ENCODE data around the gene ENOX1. TPM values are rescaled to one million over a fixed set of nuclear protein-coding genes. Genes with fewer than 3 reads are reported as not detected.

The ENOX1 gene
- total RNA-seq, 2 experiments from 2014 or later: 0.10 TPM; not detected in 1

GRCh38 chr13:43786472-43786765 lies 353 bp downstream of the ENOX1 start:
- POLR2A ChIA-PET: no interaction called here
- CTCF ChIA-PET: interaction anchor here (0.6 kb wide), 1 partner anchor 711 kb away, joined by 3 read pairs; no protein-coding TSS in a partner anchor

GRCh38 chr13:43785650-43786471 lies 911 bp downstream of the ENOX1 start:
- POLR2A ChIA-PET: no interaction called here
- CTCF ChIA-PET: interaction anchor here (0.6 kb wide), 1 partner anchor 710 kb away, joined by 3 read pairs; no protein-coding TSS in a partner anchor

GRCh38 chr13:43785261-43785649 lies 1.5 kb downstream of the ENOX1 start:
- POLR2A ChIA-PET: no interaction called here
- CTCF ChIA-PET: no interaction called here

DNA sequence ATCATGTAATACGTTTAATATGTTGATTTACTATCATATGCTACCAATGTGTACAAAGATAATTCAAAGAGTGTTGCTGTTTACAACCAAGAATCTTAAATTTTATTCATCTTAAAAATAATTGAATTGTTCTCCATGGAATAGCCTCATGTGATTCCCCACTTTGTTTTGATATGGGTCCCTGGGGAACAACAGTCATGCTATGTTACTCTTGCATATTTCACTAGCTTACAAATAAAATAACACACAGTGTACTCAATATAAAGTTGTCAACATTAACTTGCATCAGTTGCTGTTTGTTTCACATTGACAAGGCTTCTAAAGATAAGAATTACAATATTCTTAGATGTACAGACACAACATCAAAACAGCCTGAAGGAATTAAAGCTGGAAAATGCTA lies 2.3 kb downstream of the ENOX1 start:
- ChIA-PET POLR2A (no interaction called here), CTCF (no interaction called here)

DNA sequence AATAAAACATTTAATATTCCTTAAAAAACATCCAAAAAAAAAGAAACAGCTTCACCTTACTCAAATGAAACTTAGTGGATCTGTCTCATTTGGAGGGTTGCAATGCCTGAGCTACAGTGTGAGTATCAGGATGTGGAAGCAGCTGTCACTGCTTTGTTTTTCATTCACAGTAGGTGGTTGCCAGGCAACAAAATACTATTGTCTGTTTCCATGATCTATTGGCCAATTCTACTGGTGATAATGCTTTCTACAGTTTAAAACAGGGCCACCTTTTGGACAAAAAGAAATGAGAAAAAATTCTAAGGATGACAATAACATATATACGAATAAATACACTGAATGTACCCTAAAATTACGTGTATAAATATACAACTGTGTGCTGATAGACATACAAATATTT lies 3.0 kb downstream of the ENOX1 start:
- POLR2A ChIA-PET: no interaction called here
- CTCF ChIA-PET: no interaction called here

- POLR2A ChIA-PET: no interaction called here
- CTCF ChIA-PET: no interaction called here
Observed at GRCh38 chr13:43782686-43783085, 4.1 kb downstream of the ENOX1 start.

DNA sequence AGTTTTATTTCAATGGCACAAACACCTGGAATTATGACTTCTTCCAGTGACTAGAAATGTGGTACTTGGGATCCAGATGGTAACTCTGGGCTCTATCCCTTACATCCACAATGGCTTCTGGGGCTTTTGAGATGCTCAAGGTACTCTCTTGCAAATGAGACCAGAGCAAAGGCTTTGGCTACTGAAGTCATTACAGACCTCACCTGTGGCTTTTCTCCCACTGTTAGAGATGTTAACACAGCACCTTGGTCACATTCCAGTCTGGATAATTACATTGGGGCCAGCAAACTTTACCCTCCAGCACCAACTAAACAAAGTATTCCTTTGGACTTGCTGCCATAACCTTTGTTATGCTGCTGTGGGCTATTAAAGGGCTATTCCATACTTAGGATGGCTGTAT lies 6.1 kb downstream of the ENOX1 start:
- POLR2A ChIA-PET: no interaction called here
- CTCF ChIA-PET: no interaction called here

- POLR2A ChIA-PET: no interaction called here
- CTCF ChIA-PET: interaction anchor here (0.6 kb wide), 1 partner anchor 991 kb away, joined by 3 read pairs; no protein-coding TSS in a partner anchor
Observed at GRCh38 chr13:43776501-43777079, 10.2 kb downstream of the ENOX1 start.

DNA sequence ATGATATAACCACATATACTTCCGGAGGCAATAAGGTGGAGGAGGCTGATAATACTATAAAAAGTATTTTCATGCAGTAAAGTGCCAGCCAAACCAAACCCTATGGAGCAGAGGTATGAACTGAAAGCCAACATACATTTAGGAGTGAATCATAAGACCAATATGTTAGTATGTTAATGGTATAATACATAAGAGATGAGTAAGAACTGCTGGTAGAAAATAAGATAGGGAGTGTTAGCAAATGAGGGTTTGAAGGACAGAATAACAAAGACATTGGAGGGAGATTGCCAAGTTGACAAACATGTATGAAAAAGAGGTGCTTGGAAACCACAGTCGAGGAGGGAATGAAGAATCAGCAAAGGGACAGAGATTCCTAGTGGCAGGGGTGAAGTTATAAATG lies 10.8 kb downstream of the ENOX1 start:
- ChIA-PET CTCF (no interaction called here), POLR2A (no interaction called here)

DNA sequence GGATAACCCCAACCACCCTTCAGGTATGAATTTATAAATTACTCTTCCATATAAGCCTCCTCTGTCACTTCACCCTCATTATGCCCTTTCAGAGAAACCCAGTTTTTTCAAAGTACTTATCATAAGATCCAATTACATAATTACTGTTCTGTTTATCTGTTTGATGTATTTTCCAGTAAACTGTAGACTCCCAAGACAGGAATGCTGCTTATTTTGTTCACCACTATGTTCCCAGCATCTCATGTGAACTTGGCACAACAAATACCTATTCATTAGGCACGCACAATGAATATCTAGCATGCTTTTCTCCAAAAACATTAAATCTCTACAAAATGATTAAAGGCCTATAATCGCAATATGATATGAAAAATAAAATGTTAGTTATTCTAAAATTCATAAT lies 13.2 kb downstream of the ENOX1 start:
- POLR2A ChIA-PET: no interaction called here
- CTCF ChIA-PET: no interaction called here

DNA sequence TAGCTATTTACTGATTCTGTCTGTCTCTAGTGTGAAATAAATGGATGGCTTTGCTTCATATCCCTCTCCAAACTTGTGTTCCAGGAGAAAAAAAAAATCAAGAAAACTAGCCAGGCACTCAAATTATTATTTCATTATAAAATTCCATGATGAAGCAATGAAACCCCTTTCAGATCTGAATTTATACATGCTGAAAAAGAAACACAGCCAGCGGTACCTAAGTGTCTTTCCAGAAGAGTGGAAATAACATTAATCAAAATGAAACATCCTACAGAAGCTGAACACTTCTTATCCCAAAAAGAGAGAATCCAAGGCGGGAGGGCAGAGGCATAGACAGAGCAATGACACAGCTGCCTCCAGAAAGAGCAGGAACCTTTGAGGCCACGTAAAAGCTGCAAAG lies 15.9 kb downstream of the ENOX1 start:
- POLR2A ChIA-PET: no interaction called here

GRCh38 chr13:43769529-43769928 lies 17.2 kb downstream of the ENOX1 start:
- CTCF ChIA-PET: no interaction called here
- POLR2A ChIA-PET: no interaction called here

More for the DNA sequence above, 15.9 kb downstream of the ENOX1 start:
- CTCF ChIA-PET: no interaction called here

DNA sequence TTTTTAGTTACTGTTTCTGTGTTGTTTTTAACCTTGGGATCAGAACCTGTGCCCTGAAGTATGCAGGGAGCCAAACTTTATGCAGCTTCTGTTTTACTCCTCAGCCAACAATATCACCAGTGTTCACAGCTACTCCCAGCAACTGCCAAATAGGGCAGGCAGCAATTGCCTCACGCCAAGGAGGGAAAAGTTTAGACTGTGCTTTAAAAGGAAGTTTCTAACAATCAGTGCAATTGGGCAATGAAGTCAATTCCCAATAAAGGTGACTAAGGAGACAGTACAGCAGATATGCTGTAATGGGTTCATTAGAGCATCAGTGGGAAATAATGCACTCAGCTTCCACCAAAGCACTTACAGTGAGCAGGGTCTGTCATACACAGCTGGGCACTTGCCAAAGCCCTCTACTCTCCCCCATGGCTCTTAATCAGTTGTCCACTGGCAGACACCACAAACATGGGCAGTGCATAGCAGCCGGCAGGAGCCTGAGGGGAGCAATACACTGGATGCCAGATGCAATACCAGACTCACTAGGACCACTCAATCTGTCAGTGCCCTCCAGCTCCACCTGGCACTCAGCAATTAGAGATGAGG lies 19.3 kb downstream of the ENOX1 start:
- POLR2A ChIA-PET: no interaction called here
- CTCF ChIA-PET: no interaction called here

DNA sequence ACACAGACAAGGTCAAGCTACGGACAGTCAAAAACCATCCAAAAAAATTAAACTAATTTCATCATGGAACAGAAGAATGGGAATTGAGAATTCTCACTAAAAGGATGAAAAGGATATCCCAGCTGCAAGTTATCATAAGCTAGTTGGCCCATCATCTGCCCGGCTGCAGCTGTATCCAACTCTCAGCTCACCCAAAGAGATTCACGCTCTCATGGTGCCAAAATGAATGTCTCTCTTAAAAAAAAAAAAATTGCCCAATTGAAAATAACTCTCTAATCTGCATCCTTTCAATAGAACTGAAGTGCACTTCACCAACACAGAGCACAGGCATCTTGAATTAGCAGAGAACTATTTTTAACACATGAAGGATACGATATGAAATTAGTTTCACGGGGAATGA lies 20.0 kb downstream of the ENOX1 start:
- CTCF ChIA-PET: no interaction called here

GRCh38 chr13:43764349-43764748 lies 22.4 kb downstream of the ENOX1 start:
- ChIA-PET POLR2A (no interaction called here), CTCF (no interaction called here)

More for the DNA sequence above, 20.0 kb downstream of the ENOX1 start:
- POLR2A ChIA-PET: no interaction called here

DNA sequence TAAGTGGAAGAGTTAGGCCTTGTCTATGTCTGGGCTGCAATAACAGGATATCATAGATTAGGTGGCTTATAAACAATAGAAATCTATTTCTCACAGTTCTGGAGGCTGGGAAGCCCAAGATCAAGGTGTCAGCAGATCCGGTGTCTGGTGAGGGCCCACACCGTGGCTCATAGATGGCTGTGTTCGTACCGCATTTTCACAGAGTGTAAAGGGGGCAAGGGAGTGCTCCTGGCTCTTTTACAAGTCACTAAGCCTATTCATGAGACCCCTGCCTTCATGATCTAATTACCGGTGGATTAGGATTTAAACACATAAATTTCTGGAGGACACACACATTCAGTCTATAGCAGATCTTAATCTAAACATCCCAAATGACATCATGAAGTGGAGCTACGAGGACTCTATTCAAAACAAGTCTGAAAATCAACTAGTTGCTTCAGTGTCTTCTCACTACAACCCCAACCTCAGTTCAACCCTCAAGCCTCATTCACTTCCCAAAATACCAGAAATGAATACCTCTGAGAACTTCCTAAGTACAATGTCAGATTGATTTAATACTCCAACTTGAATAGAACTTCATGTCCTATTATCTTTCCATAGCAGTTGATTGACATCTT lies 23.5 kb downstream of the ENOX1 start:
- CTCF ChIA-PET: no interaction called here
- POLR2A ChIA-PET: no interaction called here

DNA sequence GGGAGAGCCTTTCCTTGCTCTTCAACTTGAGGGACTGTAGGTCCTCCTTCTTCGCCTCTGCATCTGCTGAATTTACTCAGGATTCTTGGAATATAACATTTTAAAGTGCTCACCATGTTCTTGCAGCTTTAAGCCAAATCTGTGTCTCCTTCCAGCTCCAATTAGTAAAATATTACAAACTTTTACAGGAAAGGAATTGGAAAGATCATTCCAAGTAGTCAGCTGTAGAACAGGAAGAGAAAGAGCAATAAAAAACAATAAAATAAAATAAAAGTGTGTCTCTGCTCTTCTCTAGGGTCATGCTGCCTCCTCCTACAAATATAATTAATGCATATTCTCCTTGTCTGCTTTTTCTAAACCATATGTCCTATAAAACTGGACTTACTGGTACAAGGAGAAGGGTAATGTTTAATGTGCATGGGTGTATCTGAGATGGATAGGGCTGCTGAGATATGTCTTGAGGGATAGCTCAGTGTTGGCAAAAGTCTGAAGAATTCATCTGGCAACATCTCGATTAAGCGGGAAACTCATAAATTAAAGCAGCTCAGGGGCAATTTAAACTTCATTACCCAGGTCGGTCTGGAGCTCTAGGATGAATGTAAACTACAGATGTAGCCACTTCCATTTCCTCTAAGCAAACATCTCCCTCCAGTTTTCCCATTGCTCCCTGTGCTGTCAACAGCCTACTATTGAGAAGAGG lies 25.0 kb downstream of the ENOX1 start:
- ChIA-PET POLR2A (no interaction called here), CTCF (no interaction called here)

DNA sequence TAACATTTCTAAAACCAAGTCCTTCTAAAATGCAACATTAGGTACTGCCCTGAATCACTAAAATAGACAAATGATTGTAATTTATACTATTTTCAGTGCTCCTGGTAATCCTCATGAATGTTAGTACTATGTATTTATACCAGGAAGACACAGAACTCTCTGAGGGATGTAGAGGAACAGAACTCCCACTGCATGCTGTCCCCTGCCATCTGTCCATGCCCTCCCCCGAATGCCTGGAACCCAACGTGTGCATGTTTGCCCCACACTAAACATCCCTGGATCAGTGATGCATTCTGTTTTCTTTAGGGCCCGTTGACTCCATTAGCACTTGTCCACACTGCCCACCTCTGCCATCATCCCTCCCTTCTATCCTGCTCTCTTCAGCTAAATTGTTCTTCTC lies 26.5 kb downstream of the ENOX1 start:
- ChIA-PET CTCF (interaction anchor here (0.7 kb wide), 2 partner anchors 148 to 1825 kb away, joined by 3 read pairs; no protein-coding TSS in a partner anchor), POLR2A (no interaction called here)

DNA sequence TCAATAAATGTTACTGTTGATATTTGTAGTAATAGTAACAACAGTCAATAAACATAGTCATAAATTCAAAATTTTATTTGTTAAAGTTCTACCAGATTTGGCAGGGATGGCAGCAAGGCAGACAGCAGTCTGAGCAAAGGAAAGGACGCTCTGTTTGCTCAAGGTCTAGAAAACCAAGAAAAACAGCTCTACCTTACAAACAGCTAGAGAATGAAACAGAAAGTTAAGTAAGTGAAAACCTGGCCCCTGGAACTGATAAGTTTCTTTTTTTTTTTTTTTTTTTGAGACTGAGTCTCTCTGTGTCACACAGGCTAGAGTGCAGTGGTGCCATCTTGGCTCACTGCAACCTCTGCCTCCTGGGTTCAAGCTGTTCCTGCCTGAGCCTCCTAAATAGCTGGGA lies 27.9 kb downstream of the ENOX1 start:
- ChIA-PET CTCF (no interaction called here), POLR2A (no interaction called here)

GRCh38 chr13:43757266-43757665 lies 29.5 kb downstream of the ENOX1 start:
- ChIA-PET POLR2A (no interaction called here), CTCF (no interaction called here)

GRCh38 chr13:43755844-43756243 lies 30.9 kb downstream of the ENOX1 start:
- POLR2A ChIA-PET: no interaction called here
- CTCF ChIA-PET: no interaction called here

All from activated CD8-positive, alpha-beta memory T cell treated with anti-CD3 and anti-CD28 coated beads for 36 hours (primary cell).